ENCODE data around the gene TARS2.

DNA sequence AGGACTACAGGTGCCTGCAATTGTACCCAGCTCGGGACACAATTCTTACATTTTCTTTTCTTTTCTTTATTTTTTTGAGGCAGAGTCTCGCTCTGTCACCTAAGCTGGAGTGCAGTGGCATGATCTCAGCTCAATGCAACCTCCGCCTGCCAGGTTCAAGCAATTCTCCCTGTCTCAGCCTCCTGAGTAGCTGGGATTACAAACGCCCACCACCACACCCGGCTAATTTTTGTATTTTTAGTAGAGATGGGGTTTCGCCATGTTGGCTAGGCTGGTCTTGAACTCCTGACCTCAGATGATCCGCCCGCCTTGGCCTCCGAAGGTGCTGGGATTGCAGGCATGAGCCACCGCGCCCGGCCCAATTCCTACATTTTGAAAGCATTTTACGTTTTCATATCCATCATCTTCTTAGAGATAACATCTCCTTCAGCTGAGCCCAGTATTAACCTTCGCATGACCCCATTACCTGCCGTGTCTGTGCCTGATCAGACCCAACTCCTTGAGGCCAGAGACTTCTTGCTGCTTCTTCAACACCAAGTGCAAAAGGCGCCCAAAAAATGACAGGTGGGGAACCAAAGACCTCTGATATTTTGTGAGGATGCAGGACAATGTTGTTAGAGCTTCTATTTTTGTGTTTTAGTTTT, 59.2 kb downstream of the TARS2 start:
- TF ChIP-seq, protein P1, sequence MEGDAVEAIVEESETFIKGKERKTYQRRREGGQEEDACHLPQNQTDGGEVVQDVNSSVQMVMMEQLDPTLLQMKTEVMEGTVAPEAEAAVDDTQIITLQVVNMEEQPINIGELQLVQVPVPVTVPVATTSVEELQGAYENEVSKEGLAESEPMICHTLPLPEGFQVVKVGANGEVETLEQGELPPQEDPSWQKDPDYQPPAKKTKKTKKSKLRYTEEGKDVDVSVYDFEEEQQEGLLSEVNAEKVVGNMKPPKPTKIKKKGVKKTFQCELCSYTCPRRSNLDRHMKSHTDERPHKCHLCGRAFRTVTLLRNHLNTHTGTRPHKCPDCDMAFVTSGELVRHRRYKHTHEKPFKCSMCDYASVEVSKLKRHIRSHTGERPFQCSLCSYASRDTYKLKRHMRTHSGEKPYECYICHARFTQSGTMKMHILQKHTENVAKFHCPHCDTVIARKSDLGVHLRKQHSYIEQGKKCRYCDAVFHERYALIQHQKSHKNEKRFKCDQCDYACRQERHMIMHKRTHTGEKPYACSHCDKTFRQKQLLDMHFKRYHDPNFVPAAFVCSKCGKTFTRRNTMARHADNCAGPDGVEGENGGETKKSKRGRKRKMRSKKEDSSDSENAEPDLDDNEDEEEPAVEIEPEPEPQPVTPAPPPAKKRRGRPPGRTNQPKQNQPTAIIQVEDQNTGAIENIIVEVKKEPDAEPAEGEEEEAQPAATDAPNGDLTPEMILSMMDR (IDR thresholded peaks at IDR 0.05; ENCODE audit: low read length): no peak
- TF ChIP-seq EZH2 (optimal IDR thresholded peaks at IDR 0.05; ENCODE audit: low read depth, low read length) (no peak), EZH2phosphoT487 (IDR thresholded peaks at IDR 0.05; ENCODE audit: low read length) (no peak)
